Muscle layer of colon (tissue), 2 donors: Measurements from ENCODE around the gene OR52E1.

Source experiments
- H3K27ac ChIP-seq: one replicate; pipeline ENCODE4 v1.7.0; 2013; ENCODE audit warnings: low read depth, mild to moderate bottlenecking, low read length, moderate library complexity
- H3K27me3 ChIP-seq, 2 donors: one replicate each; pipeline ENCODE4 v1.7.0; 2013; ENCODE audit warnings: low read length in 2 of 2, mild to moderate bottlenecking in 2 of 2; ENCODE audit not compliant: insufficient read depth in 2 of 2, control insufficient read depth in 1 of 2
- H3K36me3 ChIP-seq: one replicate; pipeline ENCODE4 v1.7.0; 2013; ENCODE audit warnings: mild to moderate bottlenecking, low read length; ENCODE audit not compliant: insufficient read depth
- H3K4me1 ChIP-seq: one replicate; pipeline ENCODE4 v1.7.0; 2013; ENCODE audit warnings: mild to moderate bottlenecking, low read length; ENCODE audit not compliant: insufficient read depth
- H3K4me3 ChIP-seq, 2 donors: one replicate each; pipeline ENCODE4 v1.7.0; 2013; ENCODE audit warnings: low read length in 2 of 2, low read depth in 1 of 2, mild to moderate bottlenecking in 1 of 2, moderate library complexity in 1 of 2
- H3K9ac ChIP-seq: one replicate; pipeline ENCODE4 v1.7.0; 2013; ENCODE audit warnings: low read length
- H3K9me3 ChIP-seq: one replicate; pipeline ENCODE4 v1.7.0; 2013; ENCODE audit warnings: mild to moderate bottlenecking, low read length
- donor health status: abdominal sarcoma.
- donor health status: Adenocarcinoma of cecum.

Gene OR52E1

GRCh38 chr11:5117588-5117987, 48.2 kb downstream of the OR52E1 start:
- no peak overlapping the region for H3K27ac ChIP-seq
- H3K4me3 ChIP-seq, result no peak overlapping the region
- H3K9ac ChIP-seq, result no peak overlapping the region
- peaks cover 4% of the 10 kb centered on the region for H3K9me3 ChIP-seq
- no peaks in the 10 kb centered on the region for H3K27me3 ChIP-seq
- no peaks in the 10 kb centered on the region for H3K36me3 ChIP-seq
- no peaks in the 10 kb centered on the region for H3K4me1 ChIP-seq

DNA sequence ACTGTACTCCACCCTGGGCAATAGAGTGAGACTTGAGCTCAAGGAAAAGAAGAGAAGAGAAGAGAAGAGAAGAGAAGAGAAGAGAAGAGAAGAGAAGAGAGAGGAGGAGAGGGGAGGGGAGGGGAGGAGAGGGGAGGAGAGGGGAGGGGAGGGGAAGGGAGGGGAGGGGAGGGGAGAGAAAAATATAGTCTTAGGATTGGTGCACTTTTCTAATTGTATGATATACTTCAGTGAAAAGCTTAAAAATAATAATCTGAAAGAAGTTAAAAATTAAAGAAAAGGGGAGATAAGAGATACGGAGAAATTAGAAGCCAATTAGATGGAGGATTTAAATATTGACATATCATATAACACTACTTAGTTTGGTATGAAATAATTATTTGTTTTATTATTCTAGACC, 49.5 kb downstream of the OR52E1 start:
- peaks cover 4% of the 10 kb centered on the region for H3K9me3 ChIP-seq
- H3K4me3 ChIP-seq, result no peak overlapping the region
- H3K27me3 ChIP-seq, result no peaks in the 10 kb centered on the region
- no peaks in the 10 kb centered on the region for H3K36me3 ChIP-seq
- H3K4me1 ChIP-seq, result no peaks in the 10 kb centered on the region
- no peak overlapping the region for H3K9ac ChIP-seq
- H3K27ac ChIP-seq, result no peak overlapping the region
